Effector CD4-positive, alpha-beta T cell (primary cell): ENCODE results near the gene CERK.

Experiments
- DNase-seq: peaks from one replicate; pipeline ENCODE4 v3.0.0-alpha.2; 2020

CERK gene

GRCh38 chr22:46731246-46732040 lies 6.6 kb downstream of the CERK start:
- DNase-seq: no peak

- DNase-seq: no peak
Observed at GRCh38 chr22:46730568-46731245, 7.3 kb downstream of the CERK start.

GRCh38 chr22:46728470-46728869 lies 9.6 kb downstream of the CERK start:
- DNase-seq: no peak

- DNase-seq: no peak
Observed at GRCh38 chr22:46727813-46728364, 10.2 kb downstream of the CERK start.

- no peak for DNase-seq
Observed at GRCh38 chr22:46726986-46727317, 11.1 kb downstream of the CERK start.

- no peak for DNase-seq
Observed at GRCh38 chr22:46726066-46726985, 11.7 kb downstream of the CERK start.

- DNase-seq: no peak
Observed at GRCh38 chr22:46725096-46725495, 13.0 kb downstream of the CERK start.

- DNase-seq: no peak
Observed at GRCh38 chr22:46723882-46724281, 14.2 kb downstream of the CERK start.

- no peak for DNase-seq
Observed at GRCh38 chr22:46721501-46722085, 16.5 kb downstream of the CERK start.

- DNase-seq: no peak
Observed at GRCh38 chr22:46719921-46720320, 18.1 kb downstream of the CERK start.

GRCh38 chr22:46714550-46714949 lies 23.5 kb downstream of the CERK start:
- no peak for DNase-seq

- no peak for DNase-seq
Observed at GRCh38 chr22:46712288-46712687, 25.8 kb downstream of the CERK start.

GRCh38 chr22:46710806-46711205 lies 27.2 kb downstream of the CERK start:
- no peak for DNase-seq

GRCh38 chr22:46708766-46709330 lies 29.2 kb downstream of the CERK start:
- DNase-seq: no peak

GRCh38 chr22:46707827-46708570 lies 30.1 kb downstream of the CERK start:
- DNase-seq: no peak

GRCh38 chr22:46707305-46707704 lies 30.7 kb downstream of the CERK start:
- no peak for DNase-seq

- no peak for DNase-seq
Observed at GRCh38 chr22:46706060-46706459, 32.0 kb downstream of the CERK start.

GRCh38 chr22:46703996-46704370 lies 34.1 kb downstream of the CERK start:
- DNase-seq: no peak

- no peak for DNase-seq
Observed at GRCh38 chr22:46703171-46703995, 34.7 kb downstream of the CERK start.

GRCh38 chr22:46701262-46701661 lies 36.8 kb downstream of the CERK start:
- no peak for DNase-seq

GRCh38 chr22:46699091-46699490 lies 39.0 kb downstream of the CERK start:
- no peak for DNase-seq
